H1 (cell line): Measurements from ENCODE around the gene OR51B5. TPM values are rescaled to one million over a fixed set of nuclear protein-coding genes. Genes with fewer than 3 reads are reported as not detected.

Source experiments
- ATF2 ChIP-seq: IDR thresholded peaks from 2 replicates; pipeline ENCODE4 v1.6.1; 2012; ENCODE audit warnings: low read length, inconsistent platforms
- CTBP2 ChIP-seq: IDR thresholded peaks from 2 replicates; pipeline ENCODE4 v1.7.0; 2011; ENCODE audit warnings: borderline replicate concordance, mild to moderate bottlenecking, moderate library complexity, mixed read lengths, low read length; ENCODE audit not compliant: insufficient read depth, insufficient read length
- NRF1 ChIP-seq: IDR thresholded peaks from 2 replicates; pipeline ENCODE4 v1.6.1; 2011; ENCODE audit warnings: mild to moderate bottlenecking, low read depth, low read length, improper control_type of control experiment
- polyA plus RNA-seq, 7 experiments: library from polyadenylated mRNA; depleted of rRNA in 3 of 7; stranded (reverse) in 5 of 7; unstranded in 2 of 7; fragments of >200 nt in 5 of 7; fragments of 200-250 nt in 2 of 7; gene quantifications; 1 replicate in 5 of 7; 2 replicates in 1 of 7; 4 replicates in 1 of 7; pipeline versions ENCODE4 v1.2.1 to v1.2.3, GENCODE V29; 2011 to 2013; ENCODE audit warnings: missing spikeins in 2 of 7, mixed read lengths in 2 of 7
- total RNA-seq: library from RNA; stranded (reverse); fragmentation: NEBNext Ultra II Directional; extraction: Animal tissue kit (Norgen Biotek cat#: 25700); gene quantifications from 2 replicates; pipeline ENCODE4 v1.2.1, GENCODE V29; 2021

OR51B5 gene
- total and polyA plus RNA-seq, 2 of the 8 experiments (the other 6 are each of a cell fraction or from before 2014, with no cell fraction given): not detected

- TF ChIP-seq CTBP2: no peak
- TF ChIP-seq ATF2: no peak
- no peak for TF ChIP-seq NRF1
Measured at GRCh38 chr11:5303626-5304025, 39.7 kb downstream of the OR51B5 start (continued).
